A204.1 (cell line): Measurements from ENCODE around the gene UBALD1.

Source experiments
- FAIRE-seq: peaks from 2 replicates; lab custom pipeline; 2012; peaks lifted over from hg19 to GRCh38; lab: Jason Lieb, UNC

Gene UBALD1

DNA sequence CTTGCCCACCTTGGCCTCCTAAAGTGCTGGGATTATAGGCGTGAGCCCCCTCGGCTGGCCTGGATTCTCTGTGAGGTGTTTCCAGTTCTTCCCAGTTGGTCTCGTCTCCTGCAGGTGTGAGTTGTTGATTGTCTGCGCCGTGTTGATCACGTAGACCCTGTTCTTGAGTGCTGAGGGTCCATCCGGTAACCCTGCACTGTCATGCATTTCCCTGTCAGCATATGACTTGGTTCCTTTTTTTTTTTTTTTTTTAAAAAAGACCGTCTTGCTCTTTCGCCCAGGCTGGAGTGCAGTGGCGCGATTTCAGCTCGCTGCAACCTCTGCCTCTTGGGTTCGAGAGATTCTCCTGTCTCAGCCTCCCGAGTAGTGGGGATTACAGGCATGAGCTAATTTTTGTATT lies 27.2 kb upstream of the UBALD1 start:
- no peak for FAIRE-seq

DNA sequence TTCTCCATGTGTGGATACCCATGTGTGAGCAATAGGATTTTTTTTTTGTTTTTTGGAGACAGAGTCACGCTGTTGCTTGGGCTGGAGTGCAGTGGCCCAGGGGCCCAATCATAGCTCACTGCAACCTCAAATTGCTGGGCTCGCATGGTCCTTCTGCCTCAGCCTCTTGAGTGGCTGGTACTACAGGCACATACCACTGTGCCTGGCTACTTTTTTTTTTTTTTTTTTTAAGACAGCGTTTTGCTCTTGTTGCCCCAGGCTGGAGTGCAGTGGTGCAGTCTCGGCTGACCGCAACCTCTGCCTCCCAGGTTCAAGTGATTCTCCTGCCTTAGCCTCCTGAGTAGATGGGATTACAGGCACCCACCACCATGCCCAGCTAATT lies 26.6 kb upstream of the UBALD1 start:
- no peak for FAIRE-seq

DNA sequence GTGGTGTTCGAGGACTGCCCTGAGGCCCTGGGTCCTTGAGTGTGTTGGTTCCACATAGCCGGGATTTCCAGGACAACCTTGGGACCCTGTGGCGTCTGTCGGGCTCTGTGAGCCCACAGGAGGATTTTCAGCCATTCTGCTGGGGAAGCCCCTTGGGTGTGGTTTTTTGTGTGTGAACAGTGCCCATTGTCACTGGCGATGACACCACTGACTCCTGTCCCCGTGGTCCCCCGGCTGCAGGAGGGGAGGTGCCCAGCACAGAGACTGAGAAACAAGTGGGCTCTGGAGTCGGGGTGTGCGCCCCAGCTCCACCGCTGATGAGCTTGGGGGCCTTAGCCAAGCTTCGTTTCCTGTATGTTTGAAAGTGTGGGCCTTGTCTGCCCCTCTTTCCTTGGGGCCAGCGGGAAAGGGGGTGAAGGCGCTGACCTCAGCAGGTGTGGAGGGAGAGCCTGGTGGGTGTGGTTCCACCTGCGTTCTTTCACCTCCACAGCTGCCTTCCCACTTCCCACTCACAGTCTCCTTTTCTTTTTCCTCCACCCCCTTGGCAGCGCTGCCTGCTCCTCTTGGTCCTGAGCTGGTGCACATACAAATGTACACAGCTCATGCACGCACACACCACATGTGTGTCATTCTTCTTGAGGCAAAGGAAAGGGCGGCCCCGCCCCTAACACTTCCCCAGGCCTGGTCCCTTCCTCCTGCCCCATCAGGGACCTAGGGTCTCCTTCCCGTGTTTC lies 26.1 kb upstream of the UBALD1 start:
- FAIRE-seq: no peak

DNA sequence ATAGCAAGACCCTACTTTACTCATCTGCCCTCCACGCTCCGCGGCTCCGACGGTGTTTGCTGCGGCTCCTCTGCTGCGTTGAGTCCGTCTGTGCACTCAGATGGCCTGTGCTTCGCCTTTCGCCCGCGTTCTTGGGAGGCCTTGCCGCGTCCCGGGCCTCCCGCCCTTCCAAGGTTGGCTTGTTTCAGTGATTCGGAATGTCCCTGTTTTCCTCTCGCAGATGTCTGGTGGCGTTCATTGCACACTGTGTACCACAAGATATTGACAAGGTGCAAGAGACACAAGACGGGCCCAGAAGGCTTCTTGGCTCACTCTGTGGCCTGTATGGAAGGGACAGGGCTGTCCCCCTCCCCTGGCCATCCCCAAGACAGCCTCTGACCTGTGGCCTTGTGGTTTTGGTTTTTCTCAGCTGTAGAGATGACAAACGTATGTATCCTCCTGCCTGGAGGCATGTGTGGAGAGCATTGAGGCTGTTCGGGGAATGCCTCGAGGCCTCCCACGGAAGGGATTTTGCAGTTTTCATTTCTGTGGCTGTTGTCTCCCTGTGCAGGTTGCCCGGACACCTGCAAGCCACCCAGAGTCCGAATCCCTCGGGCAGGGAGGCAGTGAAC lies 25.3 kb upstream of the UBALD1 start:
- FAIRE-seq: no peak

DNA sequence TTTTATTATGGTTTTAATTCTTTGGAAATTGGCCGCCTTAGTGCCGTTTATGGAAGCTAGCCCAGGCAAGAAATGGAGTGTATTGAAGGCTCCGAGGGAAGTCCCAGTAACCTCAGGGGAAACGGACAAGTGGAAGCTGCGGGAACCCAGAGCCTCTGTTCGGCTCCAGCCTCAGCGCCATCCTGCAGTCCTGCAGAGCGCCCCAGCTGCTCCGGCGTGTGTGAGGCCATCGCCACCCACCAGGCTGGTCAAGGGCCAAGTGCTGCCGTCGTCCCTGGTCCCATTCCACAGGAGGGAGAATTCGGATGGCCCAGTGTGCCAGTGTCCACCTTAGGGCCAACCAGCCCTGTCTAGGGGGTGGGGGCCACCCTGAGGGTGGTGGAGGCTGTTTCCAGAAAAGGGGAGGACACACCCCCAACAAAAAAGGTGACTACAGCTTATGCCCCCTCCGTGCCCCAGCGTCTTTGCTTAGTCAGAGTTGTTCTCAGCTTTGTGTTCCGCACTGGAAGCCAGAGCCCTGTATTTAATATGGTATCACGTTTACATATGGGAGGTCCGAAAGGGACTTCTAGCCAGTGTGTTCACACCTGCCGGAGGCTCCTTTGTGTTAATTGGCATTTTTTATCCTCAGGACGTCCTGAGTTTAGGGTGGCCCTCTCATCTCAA lies 22.9 kb upstream of the UBALD1 start:
- no peak for FAIRE-seq

DNA sequence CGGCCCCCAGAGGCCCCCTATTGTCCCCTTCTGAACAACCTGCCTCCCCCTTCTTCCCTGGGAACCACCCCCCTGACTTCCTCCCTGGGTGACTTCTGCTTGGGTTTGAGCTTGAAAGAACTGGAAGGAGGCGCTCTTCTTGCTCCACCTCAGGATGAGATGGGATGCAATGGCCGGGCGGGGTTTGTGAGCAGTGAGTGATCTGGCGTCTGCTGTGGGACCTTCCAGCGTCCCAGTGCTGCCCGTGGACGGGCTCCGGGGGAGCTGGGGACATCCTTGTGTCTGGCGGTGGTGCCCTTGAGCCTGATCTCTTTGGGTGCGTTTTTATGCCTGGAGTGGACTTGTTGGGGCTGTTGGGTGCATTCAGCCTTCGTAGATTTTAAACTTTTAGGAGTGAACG lies 21.5 kb upstream of the UBALD1 start:
- no peak for FAIRE-seq

DNA sequence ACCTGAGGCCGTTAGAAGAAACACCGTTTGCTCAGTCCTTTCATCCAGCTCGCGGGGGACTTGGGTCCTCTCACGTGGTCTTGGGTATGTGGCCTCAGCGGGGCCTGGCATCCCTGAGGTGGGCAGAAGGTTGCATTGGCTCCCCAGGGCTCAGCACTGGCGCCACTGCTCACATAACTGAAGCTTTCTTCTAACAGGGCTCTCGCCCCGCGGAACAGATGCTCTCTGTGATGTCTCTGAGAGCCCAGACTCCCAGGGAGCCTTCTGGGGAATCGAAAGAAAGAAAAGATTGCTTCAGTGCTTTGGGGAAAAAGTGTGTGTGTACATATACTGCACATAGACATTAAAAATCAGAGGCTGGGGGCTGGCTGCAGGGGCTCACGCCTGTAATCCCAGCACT lies 20.1 kb upstream of the UBALD1 start:
- no peak for FAIRE-seq

DNA sequence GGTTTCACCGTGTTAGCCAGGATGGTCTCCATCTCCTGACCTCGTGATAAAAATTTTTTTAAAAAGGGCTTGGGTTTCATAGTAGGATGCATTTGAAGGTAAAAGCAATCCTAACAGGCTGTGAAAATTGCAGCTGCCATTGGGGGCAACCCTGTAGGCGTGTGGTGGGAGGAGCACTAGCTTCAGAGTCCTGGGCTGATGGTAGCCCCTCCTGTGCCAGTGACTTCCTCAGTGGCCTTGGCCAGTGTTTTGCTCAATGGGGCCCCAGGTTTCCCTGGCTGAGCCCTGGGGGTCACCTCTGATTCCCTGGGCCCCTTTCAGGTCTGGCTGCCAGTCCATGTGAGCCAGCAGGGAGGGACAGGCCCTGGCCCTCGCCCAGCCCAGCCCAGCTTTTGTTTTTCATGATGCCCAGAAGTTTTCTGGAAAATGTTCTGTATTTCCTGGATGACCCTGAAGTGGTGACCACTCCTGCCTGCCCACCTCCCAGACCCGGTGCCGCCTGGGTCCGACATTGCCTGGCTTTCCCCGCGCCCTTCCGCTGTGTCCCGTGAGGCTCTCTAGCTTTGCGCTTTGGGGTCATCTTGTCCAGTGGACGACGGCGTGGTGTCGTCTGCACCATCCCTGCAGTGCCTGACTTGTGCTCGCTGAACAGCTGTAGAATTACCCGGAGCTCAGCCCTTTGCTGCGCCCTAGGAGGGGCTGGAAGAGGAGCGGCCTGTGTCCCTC lies 19.4 kb upstream of the UBALD1 start:
- no peak for FAIRE-seq

DNA sequence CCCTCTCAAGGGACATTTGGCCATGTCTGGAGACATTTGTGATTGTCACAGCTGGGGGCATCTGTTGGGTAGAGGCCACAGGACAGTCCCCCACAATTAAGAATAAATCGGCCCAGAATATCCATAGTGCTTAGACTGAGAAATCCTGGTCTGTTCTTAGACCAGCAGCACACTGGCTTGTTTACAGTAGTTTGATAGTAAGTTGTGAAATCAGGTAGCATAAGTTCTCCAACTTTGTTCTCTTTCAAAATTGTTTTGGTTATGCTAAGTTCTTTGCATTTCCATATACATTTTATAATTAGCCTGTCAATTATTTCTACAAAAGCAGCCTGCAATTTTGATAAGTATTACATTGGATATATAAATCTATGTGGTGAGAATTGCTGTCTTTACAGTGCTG lies 16.8 kb upstream of the UBALD1 start:
- FAIRE-seq: no peak

DNA sequence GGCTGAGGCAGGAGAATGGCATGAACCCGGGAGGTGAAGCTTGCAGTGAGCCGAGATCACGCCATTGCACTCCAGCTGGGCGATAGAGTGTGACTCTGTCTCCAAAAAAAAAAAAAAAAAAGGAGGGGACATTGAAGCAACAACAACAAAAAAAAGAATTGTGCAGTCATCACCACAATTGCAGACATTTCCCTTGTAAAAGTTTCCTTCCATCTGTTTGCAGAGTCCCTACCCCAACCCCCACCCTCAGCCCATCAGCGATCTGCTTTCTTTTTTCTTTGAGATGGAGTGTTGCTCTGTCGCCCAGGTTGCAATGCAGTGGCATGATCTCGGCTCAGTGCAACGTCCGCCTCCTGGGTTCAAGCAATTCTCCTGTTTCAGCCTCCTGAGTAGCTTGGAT lies 13.6 kb upstream of the UBALD1 start:
- no peak for FAIRE-seq

DNA sequence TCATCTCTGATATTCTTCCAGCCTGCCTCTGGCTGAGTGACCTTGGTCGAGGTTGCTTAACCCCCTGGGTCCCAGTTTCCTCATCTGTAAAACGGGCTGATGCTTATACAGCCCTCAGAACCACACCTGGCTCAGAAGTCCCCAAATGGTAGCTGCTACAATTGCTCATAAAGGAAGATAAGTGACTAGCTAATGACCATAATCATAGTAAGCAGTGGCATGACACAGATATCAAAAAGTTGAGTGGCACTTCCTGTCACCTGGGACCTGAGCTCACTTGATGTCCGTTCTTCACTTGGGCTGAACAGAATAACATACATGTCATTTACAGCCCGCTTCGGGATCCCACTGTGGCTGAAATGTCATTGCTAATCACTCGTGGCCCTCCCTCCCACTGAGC lies 11.7 kb upstream of the UBALD1 start:
- no peak for FAIRE-seq

DNA sequence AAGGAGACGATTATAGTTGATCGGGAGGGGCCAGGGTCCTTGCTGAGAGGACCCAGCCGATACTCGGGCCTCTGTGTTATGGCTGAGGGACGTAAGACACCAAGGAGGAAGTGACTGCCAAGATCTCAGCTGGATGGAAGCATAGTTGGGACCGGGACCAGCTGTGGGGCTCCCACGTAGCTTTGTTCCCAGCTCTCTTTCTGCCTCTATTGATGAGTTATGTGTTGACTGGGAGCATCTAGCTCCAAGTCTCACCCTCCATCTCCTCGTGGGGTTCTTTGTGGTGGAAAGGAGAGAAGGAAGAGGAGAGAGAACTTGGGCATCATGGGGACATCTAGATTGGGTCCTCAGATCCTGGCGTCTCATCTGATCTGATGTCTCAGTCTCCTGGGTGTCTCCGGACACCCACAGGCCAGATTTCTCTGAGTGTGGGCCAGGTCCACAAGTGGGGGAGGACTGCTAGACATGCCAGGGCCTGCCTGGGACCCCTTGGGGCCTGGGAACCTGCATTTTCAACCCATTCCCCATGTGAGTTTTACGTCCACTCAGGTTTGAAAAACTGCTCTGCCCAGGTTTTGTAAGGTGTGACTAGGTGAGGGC lies 11.0 kb upstream of the UBALD1 start:
- no peak for FAIRE-seq

DNA sequence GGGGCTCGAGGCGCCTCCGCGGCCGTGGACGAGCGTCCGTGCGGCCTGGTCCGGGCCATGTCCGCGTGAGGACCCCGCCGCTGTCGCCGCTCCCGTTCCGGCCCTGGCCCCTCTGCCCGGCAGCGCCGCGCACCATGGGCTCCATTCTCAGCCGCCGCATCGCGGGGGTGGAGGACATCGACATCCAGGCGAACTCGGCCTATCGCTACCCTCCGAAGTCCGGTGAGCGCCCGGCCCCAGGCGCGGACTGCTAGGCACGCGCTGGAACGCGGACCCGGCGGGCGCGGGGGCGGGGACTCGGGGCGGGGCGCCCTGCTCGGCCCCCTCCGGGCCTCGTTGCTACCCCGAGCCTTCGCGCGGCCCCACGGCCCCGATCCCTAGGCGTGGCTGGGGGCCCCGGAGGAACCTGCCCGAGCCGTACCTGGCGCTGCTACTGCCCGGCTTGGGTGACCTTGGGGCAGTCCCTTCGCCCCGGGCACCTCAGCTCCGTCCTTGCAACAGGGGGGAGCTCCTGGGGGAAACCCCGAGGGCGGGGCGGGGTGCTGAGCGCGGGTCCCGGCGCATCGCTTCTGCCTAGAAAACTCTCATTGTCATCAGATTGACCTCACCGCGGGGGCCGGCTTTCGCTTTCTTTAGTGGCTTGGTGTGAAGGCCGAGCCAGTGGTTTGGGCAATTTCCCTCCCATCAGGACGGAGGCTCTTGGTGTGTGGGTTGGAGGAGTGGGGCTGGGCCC lies 10.3 kb upstream of the UBALD1 start:
- FAIRE-seq: no peak

DNA sequence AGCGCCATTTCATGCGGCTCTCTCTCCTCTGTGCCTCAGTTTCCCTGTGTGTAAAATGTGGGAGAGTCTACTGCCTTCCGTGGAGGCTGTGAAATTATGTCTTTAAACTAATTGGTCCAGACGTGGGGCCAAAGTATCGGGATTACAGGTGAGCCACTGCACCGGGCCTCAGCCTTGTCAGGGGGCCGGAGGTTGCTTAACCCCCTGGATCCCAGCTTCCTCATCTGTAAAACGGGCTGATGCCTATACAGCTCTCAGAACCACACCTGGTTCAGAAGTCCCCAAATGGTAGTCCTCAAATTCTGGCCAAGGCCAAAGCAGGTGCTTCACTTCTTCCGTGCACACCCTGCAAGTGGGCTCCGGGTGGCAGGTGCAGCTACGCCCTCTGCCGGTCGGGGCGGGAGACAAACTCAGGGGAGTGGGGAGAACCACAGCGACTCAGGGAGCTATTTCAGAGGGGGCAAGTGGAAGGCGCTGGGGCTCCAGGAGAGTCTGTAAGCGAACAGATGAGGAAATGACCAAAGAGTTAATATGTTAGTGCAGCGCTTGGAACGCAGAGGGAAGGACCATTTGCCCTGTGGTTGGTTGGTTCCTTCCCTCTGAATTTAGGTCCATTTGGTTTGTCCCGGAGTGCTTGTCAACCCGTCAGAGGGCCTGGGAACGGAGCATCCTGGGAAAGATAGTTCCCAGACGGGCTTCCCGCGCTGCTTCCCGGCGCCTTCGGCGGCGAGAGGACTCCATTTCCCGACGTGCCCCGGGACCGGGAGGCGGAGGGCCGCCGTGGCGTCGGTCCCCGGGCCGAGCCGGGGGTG lies 9.5 kb upstream of the UBALD1 start, which contains the start of gene MGRN1:
Gene MGRN1 (plus strand): TSS at position 812 of the 812 bp plus-strand sequence. CDS start 135 bp downstream, outside the sequence.
- FAIRE-seq: peak; percentile 64

DNA sequence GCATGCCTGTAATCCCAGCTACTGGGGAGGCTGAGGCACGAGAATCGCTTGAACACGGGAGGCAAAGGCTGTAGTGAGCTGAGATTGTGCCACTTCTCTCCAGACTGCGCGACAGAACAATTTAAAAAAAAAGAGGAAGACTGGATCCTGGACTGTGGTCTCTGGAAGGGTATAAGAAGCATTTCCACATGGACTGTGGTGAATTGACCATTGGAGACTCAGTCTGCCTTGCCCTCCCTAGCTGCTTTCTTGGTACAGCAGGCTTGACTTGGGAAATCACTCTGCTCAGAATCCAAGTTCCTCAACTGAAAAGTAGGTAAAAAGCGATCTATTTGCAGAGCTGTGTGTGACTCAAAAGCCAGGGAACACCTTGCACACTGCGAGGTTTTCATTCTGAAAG lies 8.9 kb upstream of the UBALD1 start:
- no peak for FAIRE-seq

DNA sequence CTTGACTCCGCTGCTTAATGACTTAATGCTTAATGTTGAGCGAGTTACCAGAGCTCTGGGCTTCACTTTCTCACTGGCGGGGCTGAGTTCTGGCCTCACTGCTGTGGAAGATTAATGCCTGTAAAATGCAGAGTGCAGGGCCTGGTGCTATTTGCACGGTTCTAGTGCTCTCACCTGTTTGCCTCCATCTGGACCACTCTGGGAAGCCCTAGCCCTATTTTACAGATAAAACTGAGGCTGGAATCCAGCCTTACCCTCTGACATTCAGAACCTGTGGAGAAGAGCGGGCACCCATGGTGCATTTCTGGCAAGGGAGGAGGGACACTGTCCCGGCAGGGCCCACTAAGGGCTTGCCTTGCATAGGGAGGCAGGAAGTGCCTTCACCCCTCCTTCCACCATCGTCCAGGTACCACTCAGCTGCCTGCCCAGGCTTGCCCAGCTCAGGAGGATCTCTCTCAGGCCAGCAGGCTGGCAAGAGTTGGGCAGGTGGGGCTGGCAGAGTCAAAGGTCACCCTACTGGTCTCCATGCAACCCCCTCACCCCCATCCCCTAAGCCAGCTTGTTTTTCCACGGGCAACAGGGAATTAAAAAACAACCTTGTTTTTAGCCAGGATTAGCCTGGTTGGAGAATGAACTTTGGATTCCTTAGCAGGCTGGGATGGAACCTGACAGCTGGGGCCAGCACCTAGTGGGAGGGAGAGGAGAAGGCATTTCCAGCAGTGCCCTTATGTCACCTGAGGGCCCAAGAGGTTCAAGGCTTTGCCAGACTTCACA lies 4.1 kb upstream of the UBALD1 start:
- no peak for FAIRE-seq

DNA sequence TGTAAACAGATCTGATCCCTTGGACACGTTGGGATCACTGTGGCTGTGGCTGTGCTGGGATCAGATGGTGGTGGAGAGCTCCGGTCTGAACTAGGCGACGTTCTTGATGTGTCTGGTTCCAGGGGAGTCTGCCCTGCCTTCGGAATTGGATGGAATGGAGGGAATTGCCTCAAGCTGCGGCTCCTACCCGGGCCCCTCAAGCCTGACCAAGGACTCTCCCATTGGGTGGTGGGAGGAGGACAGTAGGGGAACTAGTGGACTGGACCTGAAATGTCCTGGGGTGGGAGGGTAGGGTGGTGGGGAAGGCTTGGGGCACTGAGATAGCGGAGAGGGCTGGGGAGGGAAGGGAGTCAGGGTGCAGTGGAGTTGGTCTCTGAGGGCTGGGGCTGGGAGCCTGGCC lies 3.2 kb upstream of the UBALD1 start:
- no peak for FAIRE-seq

DNA sequence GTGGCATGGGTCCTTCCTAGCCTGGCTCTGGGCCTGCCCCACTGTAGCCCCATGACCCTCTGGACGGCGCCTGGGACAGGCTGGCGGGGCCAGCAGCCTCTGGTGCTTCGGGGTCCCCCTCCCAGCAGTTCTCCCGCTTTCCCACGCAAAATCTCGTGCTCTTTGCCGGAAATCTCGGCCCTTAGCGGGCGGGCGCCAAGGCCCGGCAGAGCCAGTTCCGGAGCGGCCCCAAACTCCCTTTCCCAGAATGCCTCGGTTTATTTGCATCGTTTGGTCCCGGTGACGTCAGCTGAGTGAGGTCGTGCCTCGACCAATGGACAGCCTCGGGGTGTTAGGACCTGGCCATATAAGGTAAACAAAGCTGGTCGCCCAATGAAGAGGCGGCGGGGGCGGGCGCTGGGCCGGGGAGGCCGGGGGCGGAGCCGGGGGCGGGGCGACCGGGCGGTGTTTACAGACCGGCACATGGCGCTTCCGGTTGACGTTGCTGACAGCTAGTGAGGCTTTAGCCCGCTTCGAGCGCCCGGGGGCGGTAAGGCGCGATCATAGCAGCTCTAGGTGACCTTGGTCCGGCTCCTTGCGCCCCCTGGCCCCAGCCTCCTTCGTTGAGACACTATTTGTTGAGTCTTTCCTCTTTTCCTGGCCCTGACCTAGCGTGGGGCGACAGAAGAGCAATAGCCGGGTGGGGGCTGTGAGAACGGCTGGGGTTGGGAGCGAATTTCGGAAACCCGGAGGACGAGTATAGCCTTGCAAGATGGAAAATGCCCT lies 1.5 kb upstream of the UBALD1 start:
- peak; percentile 89 for FAIRE-seq

DNA sequence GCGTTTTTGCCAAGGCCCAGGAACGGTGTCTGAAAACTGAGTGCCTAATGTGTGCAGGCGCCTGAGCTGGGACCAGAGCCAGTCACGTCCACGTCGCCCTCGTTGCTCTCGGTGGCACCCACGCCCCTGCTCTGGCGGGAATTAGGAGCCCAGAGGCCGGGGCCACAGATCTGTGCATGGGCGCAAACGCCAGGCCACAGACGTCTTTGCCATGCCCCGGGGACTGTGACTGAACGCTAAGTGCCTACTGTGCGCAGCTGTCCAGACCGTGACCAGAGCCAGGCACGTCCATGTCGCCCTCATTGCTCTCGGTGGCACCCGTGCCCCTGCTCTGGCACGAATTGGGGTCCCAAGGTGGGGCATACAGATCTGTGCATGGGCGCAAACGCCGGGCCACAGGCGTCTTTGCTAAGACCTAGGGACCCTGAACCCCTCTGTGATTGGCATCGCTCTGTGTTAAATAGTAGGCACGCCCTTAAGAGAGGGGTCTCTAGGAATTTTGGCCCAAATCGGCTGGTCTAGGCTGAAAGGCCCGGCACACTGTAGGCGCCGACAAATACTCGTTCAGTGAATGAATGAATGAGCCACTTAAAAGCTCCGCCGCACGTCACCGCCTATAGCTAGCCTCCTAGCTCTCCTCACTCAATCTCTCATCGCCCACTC lies 827 bp upstream of the UBALD1 start:
- FAIRE-seq: no peak
